DOHH2 (cell line): ENCODE measurements around the gene MOB2.

ENCODE experiments used
- EZH2phosphoT487 ChIP-seq: fragments of 200-600 bp; sonication (generic); IDR thresholded peaks from 2 replicates; pipeline ENCODE4 v1.6.1; 2017; ENCODE audit warnings: borderline replicate concordance, mild to moderate bottlenecking, antibody characterized with exemption, low read length, moderate library complexity, mixed read lengths
- TF ChIP-seq, protein P1 (sequence below): fragments of 200-600 bp; sonication (generic); IDR thresholded peaks from one replicate; pipeline ENCODE4 v1.5.1; 2014; ENCODE audit warnings: antibody characterized with exemption, mild to moderate bottlenecking, low read depth, low read length; ENCODE audit not compliant: poor library complexity, severe bottlenecking

DNA sequence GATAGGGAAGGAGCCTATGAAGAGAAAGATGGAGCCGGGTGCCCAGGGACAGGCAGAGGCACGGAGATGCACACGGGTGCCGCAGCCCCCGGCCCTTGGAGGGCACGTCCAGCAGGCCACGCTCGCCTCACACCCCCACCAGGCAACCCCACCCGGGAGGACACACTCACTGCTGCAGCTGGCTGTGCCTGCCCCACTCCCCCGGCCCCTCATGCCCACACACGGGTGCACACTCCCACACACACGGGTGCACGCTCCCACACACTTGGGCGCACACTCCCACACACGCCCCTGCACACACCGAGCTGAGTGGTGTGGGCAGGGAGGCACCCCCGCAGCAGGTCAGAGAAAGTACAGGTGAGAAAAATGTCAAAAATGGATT is 1.1 kb downstream of the MOB2 start:
- TF ChIP-seq, protein P1, sequence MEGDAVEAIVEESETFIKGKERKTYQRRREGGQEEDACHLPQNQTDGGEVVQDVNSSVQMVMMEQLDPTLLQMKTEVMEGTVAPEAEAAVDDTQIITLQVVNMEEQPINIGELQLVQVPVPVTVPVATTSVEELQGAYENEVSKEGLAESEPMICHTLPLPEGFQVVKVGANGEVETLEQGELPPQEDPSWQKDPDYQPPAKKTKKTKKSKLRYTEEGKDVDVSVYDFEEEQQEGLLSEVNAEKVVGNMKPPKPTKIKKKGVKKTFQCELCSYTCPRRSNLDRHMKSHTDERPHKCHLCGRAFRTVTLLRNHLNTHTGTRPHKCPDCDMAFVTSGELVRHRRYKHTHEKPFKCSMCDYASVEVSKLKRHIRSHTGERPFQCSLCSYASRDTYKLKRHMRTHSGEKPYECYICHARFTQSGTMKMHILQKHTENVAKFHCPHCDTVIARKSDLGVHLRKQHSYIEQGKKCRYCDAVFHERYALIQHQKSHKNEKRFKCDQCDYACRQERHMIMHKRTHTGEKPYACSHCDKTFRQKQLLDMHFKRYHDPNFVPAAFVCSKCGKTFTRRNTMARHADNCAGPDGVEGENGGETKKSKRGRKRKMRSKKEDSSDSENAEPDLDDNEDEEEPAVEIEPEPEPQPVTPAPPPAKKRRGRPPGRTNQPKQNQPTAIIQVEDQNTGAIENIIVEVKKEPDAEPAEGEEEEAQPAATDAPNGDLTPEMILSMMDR: no peak
- TF ChIP-seq EZH2phosphoT487: no peak
